SH-SY5Y (cell line): ENCODE measurements around the gene ERAS.

Experiments
- GATA2 ChIP-seq: IDR thresholded peaks from 2 replicates; pipeline ENCODE4 v1.6.1; 2011; ENCODE audit warnings: mild to moderate bottlenecking, low read depth, low read length
- GATA3 ChIP-seq: IDR thresholded peaks from 2 replicates; pipeline ENCODE4 v1.6.1; 2011; ENCODE audit warnings: low read depth, mild to moderate bottlenecking, low read length, moderate library complexity

DNA sequence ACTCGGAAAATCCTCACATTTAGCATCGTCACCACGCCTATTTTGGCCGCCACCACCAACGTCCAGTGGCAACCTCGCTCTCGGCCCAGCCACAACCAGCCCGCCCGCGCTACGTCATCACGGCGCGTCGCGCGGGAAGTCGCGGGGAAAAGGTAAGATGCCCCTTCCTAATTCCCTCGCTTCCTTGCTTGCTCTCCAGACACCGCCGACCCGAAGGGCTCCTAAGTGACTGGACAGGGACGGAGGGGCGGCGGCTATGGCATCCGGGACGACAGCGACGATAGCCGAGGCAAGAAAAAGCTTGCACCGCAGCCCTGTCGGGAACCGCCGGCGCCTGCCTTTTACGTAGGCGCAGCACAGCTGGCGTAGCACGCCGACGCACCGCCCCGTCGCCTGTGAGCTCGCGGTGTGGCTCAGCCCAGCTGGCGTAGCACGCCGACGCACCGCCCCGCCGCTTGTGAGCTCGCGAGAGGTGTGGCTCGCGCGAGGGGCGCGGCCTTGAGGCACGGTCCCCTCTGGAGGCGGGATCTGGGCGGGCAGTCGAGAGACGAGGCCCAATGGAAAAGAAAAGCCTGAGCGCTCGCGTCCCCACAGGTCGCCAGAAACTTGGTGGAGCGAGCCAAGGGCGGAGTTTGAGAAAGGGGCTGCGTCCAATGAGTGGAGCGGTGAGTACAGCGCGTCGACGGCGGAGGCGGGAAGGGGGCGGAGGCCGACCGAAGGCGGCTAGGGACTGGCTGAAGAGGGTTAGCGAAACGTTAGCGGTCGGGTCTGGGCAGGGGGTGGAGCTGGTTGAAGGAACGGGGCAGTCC lies 24.8 kb upstream of the ERAS start, which contains the start of gene HDAC6:
- no peak for TF ChIP-seq GATA2
- no peak for TF ChIP-seq GATA3
